OCI-LY7 (cell line): Measurements from ENCODE around the gene PCYT2. TPM values are rescaled to one million over a fixed set of nuclear protein-coding genes. Genes with fewer than 3 reads are reported as not detected.

Experiments used
- BruUV-seq: library from RNA; stranded (reverse); fragments of 400-500 nt; replicated peaks from 2 replicates; lab custom pipeline; 2021; lab: Mats Ljungman, UMichigan
- CTCF ChIA-PET: fragments of 300-600 bp; sonication (Branson Sonifier 250); formaldehyde crosslinking; loops from one replicate; lab custom pipeline; 2022; ENCODE audit warnings: antibody characterized with exemption; ENCODE audit not compliant: unreplicated experiment; lab: Charles Lee
- POLR2A ChIA-PET: fragments of 300-600 bp; sonication (Branson Sonifier 250); formaldehyde crosslinking; loops from one replicate; lab custom pipeline; 2022; ENCODE audit warnings: antibody characterized with exemption; lab: Charles Lee
- DNase-seq: peaks from one replicate; pipeline ENCODE4 v3.0.0-alpha.2; 2015; ENCODE audit warnings: low spot score
- H2AFZ ChIP-seq: fragments of 200-600 bp; sonication (generic), shearing (Covaris generic); 2 replicates; pipeline ENCODE4 v1.6.1; 2014; ENCODE audit warnings: mild to moderate bottlenecking, antibody characterized with exemption, low read length, moderate library complexity
- H3K27ac ChIP-seq: fragments of 200-600 bp; sonication (generic); 2 replicates; pipeline ENCODE4 v1.5.1; 2014; ENCODE audit warnings: mixed run types, low read depth, mild to moderate bottlenecking, moderate library complexity, low read length, inconsistent platforms; ENCODE audit not compliant: poor library complexity, severe bottlenecking
- H3K36me3 ChIP-seq: fragments of 200-600 bp; sonication (generic); 2 replicates; pipeline ENCODE4 v1.6.1; 2014; ENCODE audit warnings: mild to moderate bottlenecking, antibody characterized with exemption, low read length, moderate library complexity, mixed read lengths; ENCODE audit not compliant: insufficient read depth
- H3K4me1 ChIP-seq: fragments of 200-600 bp; sonication (generic); 2 replicates; pipeline ENCODE4 v1.5.1; 2014; ENCODE audit warnings: mild to moderate bottlenecking, low read length; ENCODE audit not compliant: insufficient read depth, poor library complexity, severe bottlenecking
- H3K4me2 ChIP-seq: fragments of 200-600 bp; sonication (generic); 2 replicates; pipeline ENCODE4 v1.6.1; 2014; ENCODE audit warnings: mild to moderate bottlenecking, low read length
- H3K4me3 ChIP-seq: fragments of 200-600 bp; sonication (generic); 2 replicates; pipeline ENCODE4 v1.5.1; 2014; ENCODE audit warnings: mild to moderate bottlenecking, low read depth, low read length; ENCODE audit not compliant: poor library complexity, severe bottlenecking
- H3K79me2 ChIP-seq: fragments of 200-600 bp; sonication (generic); 2 replicates; pipeline ENCODE4 v1.6.1; 2016; ENCODE audit warnings: low read depth, mild to moderate bottlenecking, low read length, moderate library complexity, mixed read lengths; ENCODE audit not compliant: insufficient read depth
- H3K9me2 ChIP-seq: fragments of 200-600 bp; sonication (generic); 2 replicates; pipeline ENCODE4 v1.6.1; 2016; ENCODE audit warnings: mild to moderate bottlenecking, low read length, mixed read lengths; ENCODE audit not compliant: insufficient read depth
- H3K9me3 ChIP-seq: fragments of 200-600 bp; sonication (generic); 2 replicates; pipeline ENCODE4 v1.6.1; 2014; ENCODE audit warnings: mild to moderate bottlenecking, mixed run types, low read length, mixed read lengths
- H4K20me1 ChIP-seq: fragments of 200-600 bp; sonication (generic); 2 replicates; pipeline ENCODE4 v1.6.1; 2014; ENCODE audit warnings: mild to moderate bottlenecking, antibody characterized with exemption, low read length, moderate library complexity, mixed read lengths; ENCODE audit not compliant: insufficient read depth
- EZH2phosphoT487 ChIP-seq: fragments of 200-600 bp; sonication (generic); IDR thresholded peaks from 2 replicates; pipeline ENCODE4 v1.6.1; 2018; ENCODE audit warnings: low read depth, borderline replicate concordance, mild to moderate bottlenecking, mixed run types, antibody characterized with exemption, low read length, moderate library complexity, mixed read lengths
- intact Hi-C: fragments of 100-400 bp; cut with micrococcal nuclease; formaldehyde crosslinking; loops from one replicate; pipeline ENCODE4 v1.10.0; 2022; ENCODE audit not compliant: unreplicated experiment
- total RNA-seq, 2 experiments: library from RNA; depleted of rRNA in 1 of 2; stranded (reverse); fragments of >200 nt in 1 of 2; shearing (Covaris generic) in 1 of 2; gene quantifications; 2 replicates each; pipeline ENCODE4 v1.2.3, GENCODE V29; 2014 to 2022
- TF ChIP-seq, protein P1 (sequence below): fragments of 200-600 bp; sonication (generic); conservative IDR thresholded peaks from 2 replicates; pipeline ENCODE4 v1.5.1; 2014; ENCODE audit warnings: mild to moderate bottlenecking, antibody characterized with exemption, low read length, moderate library complexity, mixed read lengths

The PCYT2 gene
- total RNA-seq, 2 experiments from 2014 or later, result 70.1 to 104 TPM

DNA sequence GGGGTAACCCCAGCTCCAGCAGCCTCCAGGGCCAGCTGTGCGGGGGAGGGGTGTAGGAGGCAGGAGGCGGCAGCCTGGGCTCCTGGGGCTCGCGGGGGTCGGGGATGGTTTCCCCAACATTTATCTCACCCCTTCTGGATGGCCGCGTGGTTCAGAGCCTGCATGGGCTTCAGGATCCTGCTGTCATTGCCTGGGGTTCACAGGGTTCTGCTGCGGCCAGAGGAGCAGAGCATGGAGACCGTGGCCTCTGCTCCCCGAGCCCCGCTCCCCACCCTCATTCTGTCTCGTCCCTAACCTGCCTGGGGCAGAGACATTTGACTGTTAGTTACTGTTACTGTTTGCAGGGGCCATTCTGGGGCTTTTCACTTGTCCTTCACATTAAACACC is 31.0 kb upstream of the PCYT2 start:
- ChIA-PET POLR2A (interaction anchor here (0.6 kb wide), 1 partner anchor 68 kb away, joined by 5 read pairs; no protein-coding TSS in a partner anchor), CTCF (interaction anchor here (0.6 kb wide), 1 partner anchor 79 kb away, joined by 6 read pairs; no protein-coding TSS in a partner anchor)
- H3K36me3 ChIP-seq, result no peaks in the 10 kb centered on the region
- H3K9me2 ChIP-seq, result no peaks in the 10 kb centered on the region
- no peaks in the 10 kb centered on the region for H4K20me1 ChIP-seq
- peaks cover 36% of the 10 kb centered on the region for H3K4me1 ChIP-seq
- H3K4me2 ChIP-seq, result peak overlapping the region; percentile 50
- no peak for DNase-seq
- H3K27ac ChIP-seq, result no peak overlapping the region
- no peak overlapping the region for H3K4me3 ChIP-seq
- intact Hi-C loops, result no loop called here
- TF ChIP-seq, protein P1, sequence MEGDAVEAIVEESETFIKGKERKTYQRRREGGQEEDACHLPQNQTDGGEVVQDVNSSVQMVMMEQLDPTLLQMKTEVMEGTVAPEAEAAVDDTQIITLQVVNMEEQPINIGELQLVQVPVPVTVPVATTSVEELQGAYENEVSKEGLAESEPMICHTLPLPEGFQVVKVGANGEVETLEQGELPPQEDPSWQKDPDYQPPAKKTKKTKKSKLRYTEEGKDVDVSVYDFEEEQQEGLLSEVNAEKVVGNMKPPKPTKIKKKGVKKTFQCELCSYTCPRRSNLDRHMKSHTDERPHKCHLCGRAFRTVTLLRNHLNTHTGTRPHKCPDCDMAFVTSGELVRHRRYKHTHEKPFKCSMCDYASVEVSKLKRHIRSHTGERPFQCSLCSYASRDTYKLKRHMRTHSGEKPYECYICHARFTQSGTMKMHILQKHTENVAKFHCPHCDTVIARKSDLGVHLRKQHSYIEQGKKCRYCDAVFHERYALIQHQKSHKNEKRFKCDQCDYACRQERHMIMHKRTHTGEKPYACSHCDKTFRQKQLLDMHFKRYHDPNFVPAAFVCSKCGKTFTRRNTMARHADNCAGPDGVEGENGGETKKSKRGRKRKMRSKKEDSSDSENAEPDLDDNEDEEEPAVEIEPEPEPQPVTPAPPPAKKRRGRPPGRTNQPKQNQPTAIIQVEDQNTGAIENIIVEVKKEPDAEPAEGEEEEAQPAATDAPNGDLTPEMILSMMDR, result no peak
- no peak for TF ChIP-seq EZH2phosphoT487
- BruUV-seq, result no TSS peak
- no peaks in the 10 kb centered on the region for H3K9me3 ChIP-seq
- no peaks in the 10 kb centered on the region for H3K79me2 ChIP-seq
- no peak overlapping the region for H2AFZ ChIP-seq

DNA sequence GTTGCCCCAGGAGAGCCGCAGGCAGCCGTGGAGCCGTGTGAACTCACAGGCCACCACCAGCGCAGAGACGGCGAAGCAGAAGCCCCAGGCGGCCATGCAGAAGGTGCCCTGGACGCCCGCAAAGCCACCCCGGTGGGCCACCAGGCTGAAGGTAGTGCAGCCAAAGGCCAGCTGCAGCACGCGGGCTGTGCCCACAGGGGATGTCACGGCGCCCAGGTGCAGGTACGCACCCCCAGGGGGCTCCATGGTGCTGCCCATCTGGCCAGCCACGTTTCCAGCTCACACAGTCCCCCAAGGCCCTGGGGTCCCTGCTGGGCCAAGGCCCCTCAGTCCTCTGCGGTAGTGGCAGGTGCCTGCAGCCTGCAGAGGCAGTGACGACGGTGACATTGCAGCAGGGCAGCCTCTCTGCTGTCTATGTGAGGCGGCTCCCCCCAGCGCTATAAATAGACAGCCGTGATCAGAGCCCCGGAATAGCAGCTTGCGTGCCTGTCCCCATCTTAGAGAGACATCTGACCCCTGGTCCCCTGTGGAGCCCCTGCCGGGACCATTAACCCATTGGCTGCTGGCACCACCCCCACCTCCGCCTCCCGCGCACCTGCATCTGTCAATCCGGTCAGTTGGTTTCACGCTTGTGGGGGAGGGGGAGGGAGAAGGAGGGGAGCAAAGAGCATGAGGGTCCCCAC is 30.4 kb upstream of the PCYT2 start:
- H2AFZ ChIP-seq, result no peak overlapping the region
- peak overlapping the region; percentile 13 for H3K4me3 ChIP-seq

More for the DNA sequence above, 30.4 kb upstream of the PCYT2 start:
- Histone ChIP-seq H3K27ac (no peak overlapping the region), H3K36me3 (no peaks in the 10 kb centered on the region), H3K79me2 (peaks cover 2% of the 10 kb centered on the region; the same call in 1 of the 2 replicates), H3K4me2 (peak overlapping the region; percentile 50), H3K9me2 (no peaks in the 10 kb centered on the region), H3K9me3 (no peaks in the 10 kb centered on the region), H4K20me1 (no peaks in the 10 kb centered on the region), H3K4me1 (peaks cover 36% of the 10 kb centered on the region)
- ChIA-PET CTCF (interaction anchor here (0.6 kb wide), 1 partner anchor 78 kb away, joined by 6 read pairs; no protein-coding TSS in a partner anchor), POLR2A (no interaction called here)
- no TSS peak for BruUV-seq
- DNase-seq, result peak; percentile 63
- intact Hi-C loops, result no loop called here
- TF ChIP-seq, protein P1, result no peak
- no peak for TF ChIP-seq EZH2phosphoT487
